ENCODE results near the gene TAF1C. TPM values are rescaled to one million over a fixed set of nuclear protein-coding genes. Genes with fewer than 3 reads are reported as not detected.

The TAF1C gene
- total RNA-seq, 1 donor from 2014 or later = 30.2 TPM

GRCh38 chr16:84180519-84181140 lies 6.2 kb downstream of the TAF1C start:
- Histone ChIP-seq H3K9me3 (no peaks in the 10 kb centered on the region), H3K4me1 (peaks cover 37% of the 10 kb centered on the region), H3K4me3 (no peak overlapping the region), H3K27me3 (no peaks in the 10 kb centered on the region), H3K27ac (no peak overlapping the region), H3K36me3 (peaks cover 0 to 56% of the 10 kb centered on the region in 2 donors)
- DNase-seq (ENCODE audit: extremely low spot score in 2 of 2) = no peak
- no peak for TF ChIP-seq POLR2AphosphoS5 (IDR thresholded peaks at IDR 0.05; ENCODE audit: insufficient read depth in 1 of 2, low read depth in 1 of 2)
- TF ChIP-seq, protein P1, sequence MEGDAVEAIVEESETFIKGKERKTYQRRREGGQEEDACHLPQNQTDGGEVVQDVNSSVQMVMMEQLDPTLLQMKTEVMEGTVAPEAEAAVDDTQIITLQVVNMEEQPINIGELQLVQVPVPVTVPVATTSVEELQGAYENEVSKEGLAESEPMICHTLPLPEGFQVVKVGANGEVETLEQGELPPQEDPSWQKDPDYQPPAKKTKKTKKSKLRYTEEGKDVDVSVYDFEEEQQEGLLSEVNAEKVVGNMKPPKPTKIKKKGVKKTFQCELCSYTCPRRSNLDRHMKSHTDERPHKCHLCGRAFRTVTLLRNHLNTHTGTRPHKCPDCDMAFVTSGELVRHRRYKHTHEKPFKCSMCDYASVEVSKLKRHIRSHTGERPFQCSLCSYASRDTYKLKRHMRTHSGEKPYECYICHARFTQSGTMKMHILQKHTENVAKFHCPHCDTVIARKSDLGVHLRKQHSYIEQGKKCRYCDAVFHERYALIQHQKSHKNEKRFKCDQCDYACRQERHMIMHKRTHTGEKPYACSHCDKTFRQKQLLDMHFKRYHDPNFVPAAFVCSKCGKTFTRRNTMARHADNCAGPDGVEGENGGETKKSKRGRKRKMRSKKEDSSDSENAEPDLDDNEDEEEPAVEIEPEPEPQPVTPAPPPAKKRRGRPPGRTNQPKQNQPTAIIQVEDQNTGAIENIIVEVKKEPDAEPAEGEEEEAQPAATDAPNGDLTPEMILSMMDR (IDR thresholded peaks at IDR 0.05) = no peak
- no peak for TF ChIP-seq POLR2A (IDR thresholded peaks at IDR 0.05)
- intact Hi-C loops (cut with DNase I) = loop anchor here (10.0 kb wide), 1 partner anchor 96 kb away; no protein-coding TSS in a partner anchor

DNA sequence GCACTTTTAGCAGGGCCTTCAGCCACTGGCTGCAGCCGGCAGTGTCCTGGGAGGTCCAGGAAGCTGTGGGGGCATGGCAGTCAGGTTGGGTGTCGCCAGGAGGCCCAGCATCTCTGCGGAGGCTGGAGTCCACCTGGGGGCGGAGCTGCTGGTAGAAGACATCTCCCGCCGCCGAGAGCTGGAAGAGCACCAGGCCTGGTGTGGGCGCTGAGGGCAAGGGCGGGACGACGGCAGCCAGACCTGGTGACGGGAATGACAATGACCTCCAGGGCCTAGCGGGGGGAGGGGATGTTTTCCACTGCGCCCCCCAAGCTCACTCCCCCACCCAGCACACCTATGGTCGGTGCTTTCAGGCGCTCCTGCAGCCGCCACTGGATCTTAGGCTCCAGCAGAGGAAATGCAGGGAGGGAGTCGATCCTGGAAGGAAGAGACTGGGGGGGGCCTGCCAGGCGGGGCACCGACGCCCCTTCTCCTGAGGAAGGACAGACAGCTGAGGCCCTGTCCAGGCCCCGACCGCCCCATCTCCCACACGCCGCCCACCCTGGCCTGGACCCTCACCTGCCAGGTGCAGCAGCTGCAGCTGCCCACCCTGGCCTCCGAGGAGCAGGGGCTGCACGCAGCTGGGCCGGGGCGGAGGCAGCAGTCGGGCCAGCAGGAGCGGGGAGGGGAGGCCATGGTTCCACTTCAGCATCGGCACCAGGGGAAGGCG lies 7.1 kb downstream of the TAF1C start:
- intact Hi-C loops (cut with DNase I) = loop anchor here (10.0 kb wide), 2 partner anchors 95 to 225 kb away; partner anchors contain the start of gene OSGIN1
- no peak for DNase-seq (ENCODE audit: extremely low spot score in 2 of 2)
- H3K36me3 ChIP-seq = peaks cover 0 to 55% of the 10 kb centered on the region in 2 donors
- TF ChIP-seq POLR2A (IDR thresholded peaks at IDR 0.05) (no peak), POLR2AphosphoS5 (IDR thresholded peaks at IDR 0.05; ENCODE audit: insufficient read depth in 1 of 2, low read depth in 1 of 2) (no peak)
- TF ChIP-seq, protein P1 (IDR thresholded peaks at IDR 0.05) = no peak
- no peak overlapping the region for H3K27ac ChIP-seq
- peaks cover 40% of the 10 kb centered on the region for H3K4me1 ChIP-seq
- no peaks in the 10 kb centered on the region for H3K9me3 ChIP-seq
- no peak overlapping the region for H3K4me3 ChIP-seq
- no peaks in the 10 kb centered on the region for H3K27me3 ChIP-seq

DNA sequence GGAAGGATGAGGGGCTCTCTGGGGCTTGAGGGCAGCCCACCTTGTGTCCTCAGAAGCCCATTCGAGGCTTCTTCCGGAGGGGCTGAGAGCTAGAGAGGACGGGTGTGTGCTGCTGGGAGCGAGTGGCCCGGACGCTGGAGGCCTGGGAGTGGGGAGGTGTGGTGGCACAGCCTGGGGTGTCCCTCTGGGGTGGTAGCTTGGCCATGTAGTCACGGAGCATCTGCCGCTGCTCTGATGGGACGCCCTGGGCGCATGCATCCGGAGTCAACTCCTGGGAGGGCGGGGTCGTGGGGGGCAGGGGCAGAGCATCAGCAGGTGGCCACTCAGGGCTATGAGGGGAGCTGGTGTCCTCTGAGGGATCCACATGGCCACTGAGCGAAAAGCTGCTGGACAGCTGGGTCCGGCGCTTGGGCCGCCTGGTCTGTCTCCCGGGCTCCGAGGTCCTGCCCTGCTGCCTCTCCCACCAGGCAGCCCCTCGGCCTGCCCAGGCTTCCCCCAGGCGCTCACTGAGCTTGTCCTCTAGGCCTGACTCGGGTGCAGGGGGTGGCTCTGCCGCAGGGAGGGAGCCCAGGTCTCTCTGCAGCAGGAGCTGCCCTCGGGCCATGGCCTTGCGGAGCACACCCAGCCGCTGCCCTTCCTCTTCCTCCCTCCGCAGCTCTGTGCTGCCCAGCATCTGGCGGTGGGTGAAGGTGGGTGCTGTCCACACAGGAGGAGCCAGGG lies 7.8 kb downstream of the TAF1C start:
- no peak overlapping the region for H3K4me3 ChIP-seq
- H3K9me3 ChIP-seq = no peaks in the 10 kb centered on the region
- peaks cover 36% of the 10 kb centered on the region for H3K4me1 ChIP-seq
- no peak overlapping the region for H3K27ac ChIP-seq
- TF ChIP-seq, protein P1 (IDR thresholded peaks at IDR 0.05) = no peak
- TF ChIP-seq POLR2AphosphoS5 (IDR thresholded peaks at IDR 0.05; ENCODE audit: insufficient read depth in 1 of 2, low read depth in 1 of 2) = no peak
- no peak for TF ChIP-seq POLR2A (IDR thresholded peaks at IDR 0.05)
- intact Hi-C loops (cut with DNase I) = loop anchor here (10.0 kb wide), 1 partner anchor 224 kb away; the partner anchor contains the start of gene OSGIN1
- H3K36me3 ChIP-seq = peaks cover 0 to 48% of the 10 kb centered on the region in 2 donors
- no peak for DNase-seq (ENCODE audit: extremely low spot score in 2 of 2)
- H3K27me3 ChIP-seq = no peaks in the 10 kb centered on the region

DNA sequence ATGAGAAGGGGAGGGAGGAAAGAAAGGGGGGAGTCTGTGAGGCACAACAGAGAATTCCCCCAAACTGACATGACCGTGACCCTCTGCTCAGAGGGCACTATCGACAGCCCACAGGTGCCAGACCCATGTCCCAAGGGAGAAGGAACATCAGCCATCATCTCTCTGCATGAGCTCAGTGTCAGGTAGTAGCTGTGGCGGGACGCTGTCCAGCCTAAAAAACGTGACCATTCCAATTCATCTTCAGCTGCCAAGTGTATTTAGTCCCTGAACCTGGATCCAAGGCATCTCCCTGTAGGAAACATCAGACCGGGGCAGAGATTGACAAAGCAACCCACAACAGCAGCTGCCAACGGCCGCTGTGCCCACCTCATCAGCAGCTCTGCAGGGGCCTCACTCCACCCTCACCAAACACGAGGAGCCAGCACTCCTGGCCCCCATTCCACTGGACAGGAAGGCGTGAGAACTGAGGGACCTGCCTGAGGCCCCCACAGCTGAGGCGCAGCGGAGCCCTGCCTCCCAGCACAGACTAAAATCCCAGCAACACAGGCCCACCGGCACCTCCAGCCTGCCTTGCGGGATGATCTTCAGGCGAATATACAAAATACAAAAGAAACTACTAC lies 8.6 kb downstream of the TAF1C start:
- H3K4me3 ChIP-seq = no peak overlapping the region
- peaks cover 36% of the 10 kb centered on the region for H3K4me1 ChIP-seq
- TF ChIP-seq, protein P1 (IDR thresholded peaks at IDR 0.05) = no peak
- TF ChIP-seq POLR2AphosphoS5 (IDR thresholded peaks at IDR 0.05; ENCODE audit: insufficient read depth in 1 of 2, low read depth in 1 of 2) (no peak), POLR2A (IDR thresholded peaks at IDR 0.05) (no peak)
- DNase-seq (ENCODE audit: extremely low spot score in 2 of 2) = no peak
- H3K27me3 ChIP-seq = no peaks in the 10 kb centered on the region
- no peaks in the 10 kb centered on the region for H3K9me3 ChIP-seq
- peak overlapping the region; percentile 80 for H3K27ac ChIP-seq
- H3K36me3 ChIP-seq = peaks cover 0 to 44% of the 10 kb centered on the region in 2 donors
- intact Hi-C loops (cut with DNase I) = loop anchor here (10.0 kb wide), 1 partner anchor 223 kb away; the partner anchor contains the start of gene OSGIN1
